Bronchial epithelial cell (primary cell): ENCODE data around the gene RFTN2. TPM values are rescaled to one million over a fixed set of nuclear protein-coding genes. Genes with fewer than 3 reads are reported as not detected.
"Not testable (repeated sequence)": the region's sequence is repeated elsewhere in the genome, so short reads cannot be mapped to it uniquely, and the experiment has no call there.

Experiments used
- DNase-seq: peaks from one replicate; pipeline ENCODE4 v3.0.0-alpha.2; 2010; ENCODE audit warnings: low read depth
- FAIRE-seq: peaks from 2 replicates; lab custom pipeline; 2011; peaks lifted over from hg19 to GRCh38; lab: Jason Lieb, UNC
- H3K27me3 ChIP-seq: 2 replicates; pipeline ENCODE4 v1.5.1; 2011; ENCODE audit warnings: low read length; ENCODE audit not compliant: control insufficient read depth, insufficient read depth
- H3K36me3 ChIP-seq: 2 replicates; pipeline ENCODE4 v1.5.1; 2011; ENCODE audit warnings: low read length; ENCODE audit not compliant: control insufficient read depth, insufficient read depth
- H3K4me3 ChIP-seq: 2 replicates; pipeline ENCODE4 v1.5.1; 2011; ENCODE audit warnings: mild to moderate bottlenecking, low read depth, low read length, control low read depth
- CTCF ChIP-seq: IDR thresholded peaks from 2 replicates; pipeline ENCODE4 v1.5.1; 2011; ENCODE audit warnings: mild to moderate bottlenecking, moderate library complexity, low read length, control low read depth, inconsistent platforms; ENCODE audit not compliant: insufficient read depth, severe bottlenecking
- total RNA-seq: library from RNA; depleted of rRNA; stranded (reverse); fragments of >200 nt; gene quantifications from 2 replicates; pipeline ENCODE4 v1.2.1, GENCODE V29; 2014

The RFTN2 gene
- total RNA-seq, 1 donor from 2014 or later: under 0.01 TPM

DNA sequence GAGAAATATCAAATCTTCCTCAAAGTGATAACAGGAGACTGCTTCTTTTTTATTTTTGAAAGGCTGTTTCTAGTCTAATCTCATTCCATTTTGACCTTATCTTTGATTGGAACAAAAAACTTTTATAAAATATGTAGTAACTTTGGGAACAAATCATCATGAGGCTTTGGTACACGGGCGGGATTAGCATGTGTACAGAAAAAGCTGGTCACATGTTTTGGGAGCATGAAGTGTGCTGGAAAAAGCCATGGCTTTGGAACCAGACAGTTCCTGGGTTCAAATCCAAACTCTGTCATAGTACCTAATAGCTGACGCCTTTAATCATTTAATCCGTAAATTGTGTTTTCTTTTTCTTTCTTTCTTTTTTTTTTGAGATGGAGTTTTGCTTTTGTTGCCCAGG is 78.2 kb downstream of the RFTN2 start:
- H3K36me3 ChIP-seq: no peaks in the 10 kb centered on the region
- no peak overlapping the region for H3K4me3 ChIP-seq
- FAIRE-seq (no peak), DNase-seq (no peak)
- no peak for TF ChIP-seq CTCF
- no peaks in the 10 kb centered on the region for H3K27me3 ChIP-seq

DNA sequence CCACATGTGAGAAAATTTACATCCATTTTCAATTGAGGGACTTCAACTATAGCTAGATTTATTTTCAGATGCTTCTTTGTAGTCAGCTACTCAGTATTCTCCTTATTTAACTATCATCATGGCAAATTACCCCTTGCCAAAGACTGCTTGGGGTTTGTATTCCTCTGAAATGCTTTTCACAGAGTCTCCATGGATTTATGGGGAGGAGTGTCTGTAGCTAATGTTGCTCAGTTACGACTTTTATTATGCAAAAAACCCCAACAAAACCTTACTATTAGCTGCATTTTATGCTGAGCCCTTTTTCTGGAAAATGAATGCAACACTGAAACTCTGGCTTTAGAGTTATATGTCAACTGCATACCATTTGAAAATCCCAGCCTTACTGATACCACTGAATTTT is 78.6 kb downstream of the RFTN2 start:
- DNase-seq (no peak), FAIRE-seq (no peak)
- no peaks in the 10 kb centered on the region for H3K27me3 ChIP-seq
- H3K4me3 ChIP-seq: no peak overlapping the region
- no peak for TF ChIP-seq CTCF
- H3K36me3 ChIP-seq: no peaks in the 10 kb centered on the region

DNA sequence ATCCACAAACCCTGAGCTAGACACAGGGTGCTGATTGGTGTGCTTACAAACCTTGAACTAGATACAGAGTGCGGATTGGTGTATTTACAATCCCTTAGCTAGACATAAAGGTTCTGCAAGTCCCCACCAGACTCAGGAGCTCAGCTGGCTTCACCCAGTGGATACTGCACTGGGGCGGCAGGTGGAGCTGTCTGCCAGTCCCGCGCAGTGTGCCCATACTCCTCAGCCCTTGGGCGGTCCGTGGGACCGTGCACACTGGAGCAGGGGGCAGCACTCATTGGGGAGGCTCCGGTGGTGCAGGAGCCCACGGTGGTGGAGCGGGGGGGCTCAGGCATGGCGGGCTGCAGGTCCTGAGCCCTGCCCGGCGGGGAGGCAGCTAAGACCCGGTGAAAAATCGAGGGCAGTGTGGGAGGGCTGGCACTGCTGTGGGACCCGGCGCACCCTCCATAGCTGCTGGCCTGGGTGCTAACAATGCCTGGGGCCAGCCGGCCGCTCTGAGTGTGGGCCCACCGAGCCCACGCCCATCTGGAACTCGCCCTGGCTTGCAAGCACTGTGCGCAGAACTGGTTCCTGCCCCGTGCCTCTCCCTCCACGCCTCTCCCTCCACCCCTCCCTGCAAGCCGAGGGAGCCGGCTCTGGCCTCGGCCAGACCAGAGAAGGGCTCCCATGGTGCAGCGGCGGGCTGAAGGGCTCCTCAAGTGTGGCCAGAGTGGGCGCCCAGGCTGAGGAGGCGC is 83.9 kb downstream of the RFTN2 start:
- no peak for DNase-seq
- H3K36me3 ChIP-seq: no peaks in the 10 kb centered on the region
- H3K4me3 ChIP-seq: no peak overlapping the region
- FAIRE-seq: no peak
- H3K27me3 ChIP-seq: no peaks in the 10 kb centered on the region
- no peak for TF ChIP-seq CTCF

DNA sequence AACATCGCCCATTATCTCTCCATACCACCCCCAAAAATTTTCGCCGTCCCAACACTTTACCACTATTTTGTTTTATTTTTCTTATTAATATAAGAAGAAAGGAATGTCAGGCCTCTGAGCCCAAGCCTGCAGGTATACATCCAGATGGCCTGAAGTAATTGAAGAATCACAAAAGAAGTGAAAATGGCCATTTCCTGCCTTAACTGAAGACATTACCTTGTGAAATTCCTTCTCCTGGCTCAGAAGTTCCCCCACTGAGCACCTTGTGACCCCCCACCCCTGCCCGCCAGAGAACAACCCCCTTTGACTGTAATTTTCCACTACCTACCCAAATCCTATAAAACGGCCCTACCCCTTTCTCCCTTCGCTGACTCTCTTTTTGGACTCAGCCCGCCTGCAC is 88.1 kb downstream of the RFTN2 start:
- FAIRE-seq, DNase-seq, H3K27me3 ChIP-seq, H3K36me3 ChIP-seq, H3K4me3 ChIP-seq: not testable (repeated sequence)

- not testable (repeated sequence) for FAIRE-seq, H3K36me3 ChIP-seq, H3K27me3 ChIP-seq, DNase-seq, H3K4me3 ChIP-seq
Observed at GRCh38 chr2:197580166-197580565, 95.2 kb downstream of the RFTN2 start.

DNA sequence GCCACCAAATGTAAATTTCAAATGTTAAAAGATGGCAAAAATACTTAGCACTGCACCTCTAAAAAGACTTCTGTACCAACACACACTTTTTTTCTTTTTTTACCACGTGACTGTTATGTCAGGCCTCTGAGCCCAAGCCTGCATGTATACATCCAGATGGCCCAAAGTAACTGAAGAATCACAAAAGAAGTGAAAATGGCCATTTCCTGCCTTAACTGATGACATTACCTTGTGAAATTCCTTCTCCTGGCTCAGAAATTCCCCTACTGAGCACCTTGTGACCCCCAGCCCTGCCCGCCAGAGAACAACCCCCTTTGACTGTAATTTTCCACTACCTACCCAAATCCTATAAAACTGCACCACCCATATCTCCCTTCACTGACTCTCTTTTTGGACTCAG is 97.1 kb downstream of the RFTN2 start:
- not testable (repeated sequence) for H3K4me3 ChIP-seq, H3K27me3 ChIP-seq, DNase-seq, H3K36me3 ChIP-seq, FAIRE-seq

DNA sequence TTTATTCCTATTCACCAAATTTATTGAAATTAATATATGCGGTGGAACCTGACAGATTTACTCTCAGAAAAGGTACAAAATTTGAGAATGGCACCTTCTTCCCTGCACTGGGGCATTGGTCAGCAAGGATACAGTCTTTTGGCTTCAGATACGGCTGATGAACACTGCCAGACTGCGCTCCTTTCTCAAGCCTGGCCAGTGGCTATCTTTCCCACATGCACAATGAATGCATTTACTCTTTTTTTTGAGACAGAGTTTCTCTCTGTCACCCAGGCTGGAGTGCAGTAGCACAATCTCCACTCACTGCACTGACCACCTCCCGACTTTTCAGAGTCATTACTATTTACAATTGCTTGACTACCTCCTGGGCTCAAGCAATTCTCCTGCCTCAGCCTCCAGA is 97.9 kb downstream of the RFTN2 start:
- no peak overlapping the region for H3K4me3 ChIP-seq
- H3K27me3 ChIP-seq: no peaks in the 10 kb centered on the region
- DNase-seq (no peak), FAIRE-seq (no peak)
- no peak for TF ChIP-seq CTCF
- H3K36me3 ChIP-seq: no peaks in the 10 kb centered on the region
